ENCODE data around the gene NIPA2.

The NIPA2 gene

DNA sequence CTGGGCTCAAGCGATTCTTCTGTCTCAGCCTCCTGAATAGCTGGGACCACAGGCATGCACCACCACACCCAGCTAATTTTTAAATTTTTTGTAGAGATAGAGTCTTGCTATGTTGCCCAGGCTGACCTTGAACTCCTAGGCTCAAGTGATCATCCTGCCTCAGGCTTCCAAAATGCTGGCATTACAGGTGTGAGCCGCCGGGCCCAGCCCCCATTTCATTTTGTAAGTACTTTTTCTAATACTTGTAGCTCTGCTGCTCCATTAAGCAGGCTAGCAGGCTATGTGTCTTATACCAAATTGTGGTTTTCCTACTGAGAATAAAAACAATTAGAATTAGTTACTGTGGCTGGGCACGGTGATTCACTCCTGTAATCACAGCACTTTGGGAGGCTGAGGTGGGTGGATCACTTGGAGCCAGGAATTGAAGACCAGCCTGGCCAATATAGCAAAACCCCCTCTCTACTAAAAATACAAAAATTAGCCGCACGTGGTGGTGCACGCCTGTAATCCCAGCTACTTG, 29.6 kb upstream of the NIPA2 start:
- Histone ChIP-seq H3K9me3 (replicated peaks; ENCODE audit: insufficient read depth, low read length) (no peaks in the 10 kb centered on the region), H3K4me1 (ENCODE audit: low read length) (no peaks in the 10 kb centered on the region), H3K9me2 (replicated peaks; ENCODE audit: insufficient read depth, low read length) (no peaks in the 10 kb centered on the region), H3K4me2 (ENCODE audit: low read depth, low read length) (no peak overlapping the region), H3K27me3 (replicated peaks; ENCODE audit: insufficient read depth, low read length) (no peaks in the 10 kb centered on the region), H3F3A (ENCODE audit: insufficient read depth, low read length) (no peaks in the 10 kb centered on the region), H3K27ac (ENCODE audit: low read length) (no peak overlapping the region), H3K9ac (ENCODE audit: low read length) (no peak overlapping the region), H3K36me3 (replicated peaks; ENCODE audit: insufficient read depth, low read length) (no peaks in the 10 kb centered on the region), H2AFZ (ENCODE audit: low read length) (no peak overlapping the region), H3K4me3 (ENCODE audit: low read length) (no peak overlapping the region), H4K20me1 (ENCODE audit: insufficient read depth, low read length) (no peaks in the 10 kb centered on the region), H3K79me2 (ENCODE audit: low read length) (peaks cover 74% of the 10 kb centered on the region)
- DNase-seq = no peak
- TF ChIP-seq, protein P1, sequence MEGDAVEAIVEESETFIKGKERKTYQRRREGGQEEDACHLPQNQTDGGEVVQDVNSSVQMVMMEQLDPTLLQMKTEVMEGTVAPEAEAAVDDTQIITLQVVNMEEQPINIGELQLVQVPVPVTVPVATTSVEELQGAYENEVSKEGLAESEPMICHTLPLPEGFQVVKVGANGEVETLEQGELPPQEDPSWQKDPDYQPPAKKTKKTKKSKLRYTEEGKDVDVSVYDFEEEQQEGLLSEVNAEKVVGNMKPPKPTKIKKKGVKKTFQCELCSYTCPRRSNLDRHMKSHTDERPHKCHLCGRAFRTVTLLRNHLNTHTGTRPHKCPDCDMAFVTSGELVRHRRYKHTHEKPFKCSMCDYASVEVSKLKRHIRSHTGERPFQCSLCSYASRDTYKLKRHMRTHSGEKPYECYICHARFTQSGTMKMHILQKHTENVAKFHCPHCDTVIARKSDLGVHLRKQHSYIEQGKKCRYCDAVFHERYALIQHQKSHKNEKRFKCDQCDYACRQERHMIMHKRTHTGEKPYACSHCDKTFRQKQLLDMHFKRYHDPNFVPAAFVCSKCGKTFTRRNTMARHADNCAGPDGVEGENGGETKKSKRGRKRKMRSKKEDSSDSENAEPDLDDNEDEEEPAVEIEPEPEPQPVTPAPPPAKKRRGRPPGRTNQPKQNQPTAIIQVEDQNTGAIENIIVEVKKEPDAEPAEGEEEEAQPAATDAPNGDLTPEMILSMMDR (IDR thresholded peaks at IDR 0.05; ENCODE audit: low read length) = no peak
- TF ChIP-seq EZH2phosphoT487 (IDR thresholded peaks at IDR 0.05; ENCODE audit: low read length) = no peak
- TF ChIP-seq EZH2 (optimal IDR thresholded peaks at IDR 0.05; ENCODE audit: low read depth, low read length) = no peak

DNA sequence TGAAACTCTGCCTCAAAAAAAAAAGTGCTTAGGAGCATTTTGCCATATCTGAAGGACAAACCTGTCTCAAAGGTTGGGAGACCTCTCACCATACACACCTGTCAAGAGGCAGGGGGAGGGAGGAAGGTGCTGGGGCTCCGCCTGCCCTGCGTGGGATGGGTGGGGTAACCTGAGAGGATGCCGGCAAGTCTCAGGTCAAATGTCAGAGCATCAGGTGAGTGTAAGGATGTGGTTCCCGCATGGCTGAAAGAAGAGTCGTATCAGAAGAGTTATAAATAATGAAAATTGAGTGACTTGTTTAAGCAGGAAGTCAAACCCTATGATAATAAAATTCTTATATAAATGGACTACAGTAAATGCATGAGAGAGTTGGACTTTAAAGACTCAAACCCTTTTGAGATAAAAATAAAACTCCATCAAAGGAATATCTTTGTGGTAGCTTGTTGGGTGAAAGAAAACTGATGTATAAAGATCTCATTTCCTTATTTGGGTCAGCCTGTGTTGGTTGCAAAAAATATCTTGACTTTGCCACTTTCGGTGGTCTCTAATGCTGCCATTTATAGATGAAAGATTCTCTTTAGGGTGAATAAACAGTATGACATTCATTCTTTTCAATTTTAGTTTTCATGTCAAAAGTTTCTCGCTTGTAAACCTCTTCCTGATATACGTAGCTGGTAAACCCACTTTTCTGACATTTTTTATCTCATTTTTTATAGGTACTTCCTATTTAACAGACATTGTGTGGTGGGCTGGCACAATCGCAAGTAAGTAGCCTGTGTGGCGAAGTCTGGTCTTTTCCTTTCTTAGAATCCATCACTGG, 28.2 kb upstream of the NIPA2 start:
- TF ChIP-seq, protein P1 (IDR thresholded peaks at IDR 0.05; ENCODE audit: low read length) = no peak
- no peak for TF ChIP-seq EZH2phosphoT487 (IDR thresholded peaks at IDR 0.05; ENCODE audit: low read length)
- TF ChIP-seq EZH2 (optimal IDR thresholded peaks at IDR 0.05; ENCODE audit: low read depth, low read length) = no peak
- no peak overlapping the region for H3K27ac ChIP-seq (ENCODE audit: low read length)
- H3F3A ChIP-seq (ENCODE audit: insufficient read depth, low read length) = no peaks in the 10 kb centered on the region
- no peaks in the 10 kb centered on the region for H4K20me1 ChIP-seq (ENCODE audit: insufficient read depth, low read length)
- no peak overlapping the region for H3K4me3 ChIP-seq (ENCODE audit: low read length)
- H3K9me3 ChIP-seq (replicated peaks; ENCODE audit: insufficient read depth, low read length) = no peaks in the 10 kb centered on the region
- no peak overlapping the region for H3K9ac ChIP-seq (ENCODE audit: low read length)
- no peak overlapping the region for H3K4me2 ChIP-seq (ENCODE audit: low read depth, low read length)
- no peaks in the 10 kb centered on the region for H3K36me3 ChIP-seq (replicated peaks; ENCODE audit: insufficient read depth, low read length)
- no peaks in the 10 kb centered on the region for H3K27me3 ChIP-seq (replicated peaks; ENCODE audit: insufficient read depth, low read length)
- H2AFZ ChIP-seq (ENCODE audit: low read length) = no peak overlapping the region
- no peaks in the 10 kb centered on the region for H3K9me2 ChIP-seq (replicated peaks; ENCODE audit: insufficient read depth, low read length)
- H3K79me2 ChIP-seq (ENCODE audit: low read length) = peaks cover 63% of the 10 kb centered on the region
- H3K4me1 ChIP-seq (ENCODE audit: low read length) = no peaks in the 10 kb centered on the region
- DNase-seq = no peak

- Histone ChIP-seq H3K4me2 (ENCODE audit: low read depth, low read length) (no peak overlapping the region), H3K9me3 (replicated peaks; ENCODE audit: insufficient read depth, low read length) (no peaks in the 10 kb centered on the region), H2AFZ (ENCODE audit: low read length) (no peak overlapping the region), H3K27me3 (replicated peaks; ENCODE audit: insufficient read depth, low read length) (no peaks in the 10 kb centered on the region), H3K4me3 (ENCODE audit: low read length) (no peak overlapping the region), H3F3A (ENCODE audit: insufficient read depth, low read length) (no peaks in the 10 kb centered on the region), H4K20me1 (ENCODE audit: insufficient read depth, low read length) (no peaks in the 10 kb centered on the region), H3K79me2 (ENCODE audit: low read length) (peaks cover 59% of the 10 kb centered on the region), H3K36me3 (replicated peaks; ENCODE audit: insufficient read depth, low read length) (no peaks in the 10 kb centered on the region), H3K4me1 (ENCODE audit: low read length) (no peaks in the 10 kb centered on the region), H3K27ac (ENCODE audit: low read length) (no peak overlapping the region), H3K9ac (ENCODE audit: low read length) (no peak overlapping the region), H3K9me2 (replicated peaks; ENCODE audit: insufficient read depth, low read length) (no peaks in the 10 kb centered on the region)
- no peak for DNase-seq
- TF ChIP-seq EZH2 (optimal IDR thresholded peaks at IDR 0.05; ENCODE audit: low read depth, low read length) = no peak
- TF ChIP-seq EZH2phosphoT487 (IDR thresholded peaks at IDR 0.05; ENCODE audit: low read length) = no peak
- TF ChIP-seq, protein P1 (IDR thresholded peaks at IDR 0.05; ENCODE audit: low read length) = no peak
Measured at GRCh38 chr15:22810853-22811338, 27.6 kb upstream of the NIPA2 start.
